ENCODE results near the gene CCZ1.
"Not testable (repeated sequence)": the region's sequence is repeated elsewhere in the genome, so short reads cannot be mapped to it uniquely, and the experiment has no call there.

Gene CCZ1

DNA sequence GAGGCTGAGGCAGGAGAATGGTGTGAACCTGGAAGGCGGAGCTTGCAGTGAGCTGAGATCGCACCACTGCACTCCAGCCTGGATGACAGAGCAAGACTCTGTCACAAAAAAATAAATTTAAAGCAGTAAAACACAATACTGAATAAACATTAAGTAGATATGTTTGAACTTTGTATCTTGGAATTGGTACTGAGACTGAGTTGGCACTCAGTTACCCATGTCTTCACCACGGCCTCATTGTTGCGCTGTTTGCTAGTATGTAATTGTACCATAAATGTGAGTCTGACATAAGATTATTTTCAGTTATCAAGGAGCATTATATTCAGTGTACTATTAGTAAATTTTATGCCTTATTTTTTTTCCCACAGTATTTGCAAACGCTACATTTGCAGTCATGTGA lies 6.2 kb downstream of the CCZ1 start:
- DNase-seq (ENCODE audit: low read depth, low spot score); H3K27ac ChIP-seq: not testable (repeated sequence)

DNA sequence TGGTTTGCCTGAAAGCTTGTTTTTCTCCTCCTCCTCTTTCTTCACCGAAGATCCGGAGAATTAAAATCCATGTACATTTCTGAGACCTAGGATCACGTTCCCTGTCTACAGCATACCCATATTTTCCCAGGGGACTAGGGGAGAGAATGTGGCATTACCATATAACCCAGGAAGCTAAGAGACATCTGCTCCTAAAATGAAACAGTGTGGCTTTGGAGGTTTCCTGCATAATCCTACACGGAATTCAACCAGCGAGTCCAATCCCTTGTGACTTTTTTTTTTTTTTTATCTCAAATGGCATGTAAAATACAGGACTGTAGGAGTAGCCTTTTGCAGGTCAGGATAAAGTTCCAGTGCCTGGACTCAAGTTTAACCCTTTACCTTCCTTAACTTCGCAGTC lies 10.3 kb downstream of the CCZ1 start:
- not testable (repeated sequence) for H3K27ac ChIP-seq; DNase-seq (ENCODE audit: low read depth, low spot score)

DNA sequence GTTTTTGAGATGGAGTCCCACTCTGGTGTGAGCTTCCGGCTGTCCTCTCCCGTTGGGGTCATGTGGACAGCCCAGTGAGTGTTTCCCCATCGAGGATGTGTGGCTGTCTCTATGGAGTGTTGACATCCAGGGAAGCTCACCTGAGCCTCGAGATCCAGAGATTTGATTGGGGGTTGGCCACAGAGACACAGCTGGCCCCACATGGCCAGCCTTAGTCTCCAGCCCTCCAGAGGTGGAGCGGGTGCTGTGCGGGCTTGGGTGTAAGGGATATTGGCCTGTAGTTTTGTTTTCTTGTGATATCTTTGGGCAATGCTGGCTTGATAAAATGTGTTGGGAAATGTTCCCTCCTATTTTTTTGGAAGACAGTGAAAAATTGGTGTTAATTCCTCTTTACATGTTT lies 18.0 kb downstream of the CCZ1 start:
- not testable (repeated sequence) for DNase-seq (ENCODE audit: low read depth, low spot score); H3K27ac ChIP-seq

- not testable (repeated sequence) for DNase-seq (ENCODE audit: low read depth, low spot score); H3K27ac ChIP-seq
These were observed 25.6 kb downstream of the CCZ1 start for GRCh38 chr7:5924180-5924579.

GRCh38 chr7:5924630-5925029 lies 26.1 kb downstream of the CCZ1 start:
- not testable (repeated sequence) for H3K27ac ChIP-seq; DNase-seq (ENCODE audit: low read depth, low spot score)

DNA sequence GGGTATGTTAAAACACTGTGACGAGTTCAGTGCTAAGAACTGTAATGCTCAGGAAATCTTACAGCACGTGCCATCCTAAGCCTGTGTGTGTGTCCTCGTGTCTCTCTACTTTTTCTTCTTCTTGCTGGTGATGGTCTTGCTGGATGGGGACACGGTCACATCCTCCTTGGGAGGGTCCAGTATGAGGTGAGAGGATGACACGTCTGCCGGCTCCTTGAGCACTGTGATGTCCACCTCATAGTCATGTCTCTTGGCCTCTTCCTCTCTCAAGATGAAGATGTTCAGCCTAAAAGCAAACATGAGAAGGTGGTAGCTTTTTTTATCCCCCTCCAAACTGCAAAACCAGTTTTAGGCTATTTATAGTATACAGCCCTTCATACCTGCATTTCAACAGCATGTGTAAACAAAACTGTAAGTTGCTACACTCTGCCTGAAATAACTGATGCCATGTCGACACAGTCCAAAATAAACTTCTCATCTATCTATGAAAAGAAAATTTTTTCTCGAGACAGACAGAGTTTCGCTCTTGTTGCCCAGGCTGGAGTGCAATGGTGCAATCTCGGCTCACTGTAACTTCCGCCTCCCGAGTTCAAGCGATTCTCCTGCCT lies 27.8 kb downstream of the CCZ1 start:
- DNase-seq (ENCODE audit: low read depth, low spot score); H3K27ac ChIP-seq: not testable (repeated sequence)

GRCh38 chr7:5930290-5930689 lies 31.8 kb downstream of the CCZ1 start:
- not testable (repeated sequence) for H3K27ac ChIP-seq; DNase-seq (ENCODE audit: low read depth, low spot score)

DNA sequence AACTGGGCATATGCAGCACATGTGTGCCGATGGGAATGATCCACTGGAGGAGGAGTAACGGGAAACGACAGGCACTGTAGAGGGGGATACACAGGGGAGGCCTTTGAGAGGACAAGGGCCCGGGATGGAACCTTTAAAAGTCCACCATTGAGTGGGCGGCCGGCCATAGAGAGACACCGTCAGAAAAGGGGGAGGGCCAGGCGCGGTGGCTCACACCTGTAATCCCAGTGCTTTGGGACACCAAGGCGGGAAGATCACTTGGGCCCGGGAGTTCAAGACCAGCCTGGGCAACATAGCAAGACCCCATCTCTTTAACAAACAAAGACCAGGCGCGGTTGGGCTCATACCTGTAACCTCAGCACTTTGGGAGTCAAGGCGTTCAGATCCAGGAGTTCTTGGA lies 32.7 kb downstream of the CCZ1 start:
- DNase-seq (ENCODE audit: low read depth, low spot score); H3K27ac ChIP-seq: not testable (repeated sequence)

DNA sequence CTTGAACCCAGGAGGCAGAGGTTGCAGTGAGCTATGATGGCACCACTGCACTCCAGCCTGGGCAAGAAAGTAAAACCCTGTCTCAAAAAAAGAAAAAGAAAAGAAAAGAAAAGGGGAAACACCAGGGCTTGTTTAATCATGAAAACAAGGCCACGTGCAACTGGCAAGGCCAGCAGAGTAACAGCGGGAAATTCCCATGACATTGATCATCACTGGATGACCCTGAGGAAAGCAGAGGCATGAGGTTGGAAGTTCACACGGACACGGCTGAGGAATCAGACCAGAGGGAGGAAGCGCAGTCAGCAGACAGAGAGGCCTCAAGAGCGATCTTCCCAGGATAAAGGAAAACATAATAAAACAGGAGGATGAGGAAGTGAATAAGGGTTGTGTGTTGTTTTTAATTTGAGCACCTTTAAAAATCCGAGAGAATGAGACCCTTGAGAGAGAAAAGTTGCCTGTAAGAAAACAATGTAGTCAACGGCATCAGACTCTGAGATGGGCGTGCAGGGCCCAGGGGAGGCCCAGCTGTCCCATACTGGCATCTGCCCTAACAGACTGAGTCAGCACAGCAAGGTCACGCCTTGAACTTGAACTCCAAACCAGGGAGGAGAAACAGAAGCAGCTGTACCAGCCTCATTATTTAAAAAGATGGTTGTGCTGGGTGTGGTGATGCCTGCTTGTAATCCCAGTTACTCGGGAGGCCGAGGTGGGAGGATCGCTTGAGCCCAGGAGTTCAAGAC lies 33.5 kb downstream of the CCZ1 start:
- H3K27ac ChIP-seq; DNase-seq (ENCODE audit: low read depth, low spot score): not testable (repeated sequence)

DNA sequence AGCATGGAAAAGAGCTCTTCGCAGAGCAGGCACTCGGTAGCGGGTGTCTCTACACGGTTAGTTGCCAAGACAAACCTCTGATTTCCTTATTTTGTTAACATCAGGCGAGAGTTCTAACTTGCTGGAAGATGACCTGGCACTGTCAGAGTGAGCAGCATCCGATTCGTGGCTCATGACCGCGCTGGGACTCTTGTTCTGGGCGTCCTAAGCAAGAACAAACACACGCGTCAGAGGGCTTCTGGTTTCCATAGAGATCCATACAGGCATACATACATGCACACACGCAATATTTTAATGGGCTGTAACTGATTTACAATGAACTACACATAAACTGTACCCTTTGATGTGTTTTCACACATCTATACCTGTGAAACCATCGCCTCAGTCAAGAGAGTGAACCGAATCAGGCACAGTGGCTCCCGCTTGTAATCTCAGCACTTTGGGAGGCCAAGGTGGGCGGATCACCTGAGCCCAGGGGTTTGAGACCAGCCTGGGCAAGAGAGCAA lies 36.5 kb downstream of the CCZ1 start:
- DNase-seq (ENCODE audit: low read depth, low spot score); H3K27ac ChIP-seq: not testable (repeated sequence)

- not testable (repeated sequence) for DNase-seq (ENCODE audit: low read depth, low spot score)
These were observed 64.7 kb downstream of the CCZ1 start for GRCh38 chr7:5963205-5963604.

DNA sequence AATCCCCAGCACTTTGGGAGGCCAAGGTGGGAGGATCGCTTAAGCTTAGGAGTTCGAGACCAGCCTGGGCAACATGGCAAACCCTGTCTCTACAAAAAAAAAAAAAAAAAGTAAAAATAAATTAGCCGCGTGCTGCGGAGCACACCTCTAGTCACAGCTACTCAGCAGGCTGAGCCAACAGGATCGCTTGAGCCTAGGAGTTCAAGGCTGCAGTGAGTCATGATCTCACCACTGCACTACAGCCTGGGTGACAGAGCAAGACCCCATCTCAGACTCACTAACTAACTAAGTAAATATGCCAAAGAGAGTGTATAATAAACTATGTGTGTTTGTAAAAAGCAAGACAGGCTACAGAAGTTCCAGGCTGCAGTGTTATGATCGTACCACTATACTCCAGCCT lies 65.3 kb downstream of the CCZ1 start:
- not testable (repeated sequence) for DNase-seq (ENCODE audit: low read depth, low spot score); H3K27ac ChIP-seq

More at GRCh38 chr7:5963205-5963604, 64.7 kb downstream of the CCZ1 start:
- H3K27ac ChIP-seq: not testable (repeated sequence)

- DNase-seq (ENCODE audit: low read depth, low spot score); H3K27ac ChIP-seq: not testable (repeated sequence)
These were observed 71.9 kb downstream of the CCZ1 start, which contains the start of gene RSPH10B for GRCh38 chr7:5970347-5970911. Gene RSPH10B, minus strand, starts transcription at chr7:5970689. Its CDS starts 3,573 bp downstream, at chr7:5967116.

- H3K27ac ChIP-seq; DNase-seq (ENCODE audit: low read depth, low spot score): not testable (repeated sequence)
These were observed 75.0 kb downstream of the CCZ1 start for GRCh38 chr7:5973580-5973979.
